ENCODE measurements around the gene BGLAP. TPM values are rescaled to one million over a fixed set of nuclear protein-coding genes. Genes with fewer than 3 reads are reported as not detected.

The BGLAP gene
- total and polyA plus RNA-seq, 2 donors (not counting 3 experiments of a cell fraction or from before 2014, with no cell fraction given): 0.65 to 1.0 TPM

DNA sequence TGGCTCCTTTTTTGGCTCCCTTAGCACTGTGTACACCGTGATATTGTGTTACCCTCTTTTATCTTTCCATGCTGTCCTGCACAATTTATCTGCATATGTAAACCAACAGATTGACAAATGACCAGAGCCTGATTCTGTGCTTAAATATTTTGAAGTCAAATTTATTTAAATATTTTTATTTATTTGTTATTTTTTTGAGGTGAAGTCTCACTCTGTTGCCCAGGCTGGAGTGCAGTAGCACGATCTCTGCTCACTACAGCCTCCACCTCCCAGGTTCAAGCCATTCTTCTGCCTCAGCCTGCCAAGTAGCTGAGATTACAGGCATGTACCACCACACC, 16.3 kb upstream of the BGLAP start:
- POLR2A ChIA-PET: interaction anchor here (0.7 to 1.3 kb wide), 5 partner anchors 13 to 78 kb away, joined by 3 to 10 read pairs (median 5); partner anchors contain the start of gene PMF1
- Histone ChIP-seq H3K4me2 (ENCODE audit: insufficient read depth, low read length) (no peak overlapping the region), H3K27ac (ENCODE audit: insufficient read depth, low read depth, low read length) (no peak overlapping the region), H2AFZ (ENCODE audit: low read depth, low read length) (no peak overlapping the region), H3K4me1 (ENCODE audit: control insufficient read depth, extremely low read depth, insufficient read depth, low read length) (peaks cover 6% of the 10 kb centered on the region), H4K20me1 (replicated peaks; ENCODE audit: control insufficient read depth, extremely low read depth, insufficient read depth, low read length) (no peaks in the 10 kb centered on the region), H3K27me3 (ENCODE audit: control insufficient read depth in 2 of 2, insufficient read depth in 2 of 2, low read length in 2 of 2) (no peaks in the 10 kb centered on the region), H3K79me2 (ENCODE audit: control insufficient read depth, insufficient read depth, low read length) (peaks cover 6% of the 10 kb centered on the region), H3K9me3 (replicated peaks; ENCODE audit: control insufficient read depth, insufficient read depth, low read length) (no peaks in the 10 kb centered on the region), H3K36me3 (ENCODE audit: control insufficient read depth in 2 of 2, extremely low read depth in 1 of 2, insufficient read depth in 2 of 2, low read length in 2 of 2) (peaks cover 5 to 18% of the 10 kb centered on the region in 2 experiments), H3K4me3 (replicated peaks in 1 of 3; ENCODE audit: insufficient read depth in 1 of 3, low read depth in 1 of 3, low read length in 3 of 3) (no peak overlapping the region), H3K9me1 (replicated peaks; ENCODE audit: control insufficient read depth, extremely low read depth, insufficient read depth, low read length) (no peaks in the 10 kb centered on the region), H3K9ac (replicated peaks; ENCODE audit: extremely low read depth, insufficient read depth, low read length) (no peak overlapping the region)
- no TSS peak for BruUV-seq (replicated peaks)
- dilution Hi-C loops (cut with MboI; ENCODE audit: extremely low pct_ligation_motif_present, low sequenced_read_pairs): loop anchor here (10.0 kb wide), 1 partner anchor 91 kb away; no protein-coding TSS in a partner anchor
- CTCF ChIA-PET: interaction anchor here (0.6 to 8.8 kb wide), 41 partner anchors 8 to 258 kb away, joined by 3 to 489 read pairs (median 6); partner anchors contain the start of genes BGLAP, CCT3, MEX3A and PAQR6
- FAIRE-seq: no peak
- no peak for DNase-seq (ENCODE audit: low read depth, low spot score)
- intact Hi-C loops (cut with micrococcal nuclease): loop anchor here (1.0 to 5.0 kb wide), 4 partner anchors 33 to 135 kb away; partner anchors contain the start of gene SLC25A44
- TF ChIP-seq EZH2 (IDR thresholded peaks at IDR 0.05; ENCODE audit: borderline replicate concordance, low read depth, low read length, severe bottlenecking) (no peak), JUN (IDR thresholded peaks at IDR 0.05; ENCODE audit: borderline replicate concordance, insufficient read depth, insufficient read length, low read depth) (no peak), MYC (IDR thresholded peaks at IDR 0.05; ENCODE audit: low read depth, low read length) (no peak), FOS (IDR thresholded peaks at IDR 0.05; ENCODE audit: borderline replicate concordance, insufficient read depth, low read length) (no peak), GATA2 (IDR thresholded peaks at IDR 0.05; ENCODE audit: insufficient read depth, insufficient read length, low read depth, low read length) (no peak), POLR2AphosphoS5 (IDR thresholded peaks at IDR 0.05; ENCODE audit: insufficient read depth, low read depth, low read length) (no peak), POLR2A (IDR thresholded peaks at IDR 0.05; ENCODE audit: low read depth, low read length) (no peak)
- TF ChIP-seq, protein P1, sequence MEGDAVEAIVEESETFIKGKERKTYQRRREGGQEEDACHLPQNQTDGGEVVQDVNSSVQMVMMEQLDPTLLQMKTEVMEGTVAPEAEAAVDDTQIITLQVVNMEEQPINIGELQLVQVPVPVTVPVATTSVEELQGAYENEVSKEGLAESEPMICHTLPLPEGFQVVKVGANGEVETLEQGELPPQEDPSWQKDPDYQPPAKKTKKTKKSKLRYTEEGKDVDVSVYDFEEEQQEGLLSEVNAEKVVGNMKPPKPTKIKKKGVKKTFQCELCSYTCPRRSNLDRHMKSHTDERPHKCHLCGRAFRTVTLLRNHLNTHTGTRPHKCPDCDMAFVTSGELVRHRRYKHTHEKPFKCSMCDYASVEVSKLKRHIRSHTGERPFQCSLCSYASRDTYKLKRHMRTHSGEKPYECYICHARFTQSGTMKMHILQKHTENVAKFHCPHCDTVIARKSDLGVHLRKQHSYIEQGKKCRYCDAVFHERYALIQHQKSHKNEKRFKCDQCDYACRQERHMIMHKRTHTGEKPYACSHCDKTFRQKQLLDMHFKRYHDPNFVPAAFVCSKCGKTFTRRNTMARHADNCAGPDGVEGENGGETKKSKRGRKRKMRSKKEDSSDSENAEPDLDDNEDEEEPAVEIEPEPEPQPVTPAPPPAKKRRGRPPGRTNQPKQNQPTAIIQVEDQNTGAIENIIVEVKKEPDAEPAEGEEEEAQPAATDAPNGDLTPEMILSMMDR (IDR thresholded peaks at IDR 0.05; ENCODE audit: extremely low read depth in 1 of 2, insufficient read depth in 1 of 2, low read depth in 1 of 2, low read length in 2 of 2): no peak
- TF ChIP-seq, protein P2, sequence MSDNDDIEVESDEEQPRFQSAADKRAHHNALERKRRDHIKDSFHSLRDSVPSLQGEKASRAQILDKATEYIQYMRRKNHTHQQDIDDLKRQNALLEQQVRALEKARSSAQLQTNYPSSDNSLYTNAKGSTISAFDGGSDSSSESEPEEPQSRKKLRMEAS (IDR thresholded peaks at IDR 0.05; ENCODE audit: insufficient read depth, insufficient read length): no peak
